Mammary epithelial cell (primary cell): ENCODE results near the gene ATXN1L.

ENCODE experiments used
- EZH2 ChIP-seq: IDR thresholded peaks from 2 replicates; pipeline ENCODE4 v1.6.1; 2012; ENCODE audit warnings: low read length, inconsistent platforms, borderline replicate concordance
- TF ChIP-seq, protein P1 (sequence below), 2 donors: IDR thresholded peaks in 1 of 2; conservative IDR thresholded peaks in 1 of 2; 2 replicates each; pipeline ENCODE4 v1.5.1; 2011 to 2012; ENCODE audit warnings: inconsistent platforms in 2 of 2, low read length in 2 of 2, mild to moderate bottlenecking in 2 of 2, control low read depth in 1 of 2, low read depth in 1 of 2; ENCODE audit not compliant: insufficient read depth in 1 of 2; ENCODE audit errors: extremely low read depth in 1 of 2

DNA sequence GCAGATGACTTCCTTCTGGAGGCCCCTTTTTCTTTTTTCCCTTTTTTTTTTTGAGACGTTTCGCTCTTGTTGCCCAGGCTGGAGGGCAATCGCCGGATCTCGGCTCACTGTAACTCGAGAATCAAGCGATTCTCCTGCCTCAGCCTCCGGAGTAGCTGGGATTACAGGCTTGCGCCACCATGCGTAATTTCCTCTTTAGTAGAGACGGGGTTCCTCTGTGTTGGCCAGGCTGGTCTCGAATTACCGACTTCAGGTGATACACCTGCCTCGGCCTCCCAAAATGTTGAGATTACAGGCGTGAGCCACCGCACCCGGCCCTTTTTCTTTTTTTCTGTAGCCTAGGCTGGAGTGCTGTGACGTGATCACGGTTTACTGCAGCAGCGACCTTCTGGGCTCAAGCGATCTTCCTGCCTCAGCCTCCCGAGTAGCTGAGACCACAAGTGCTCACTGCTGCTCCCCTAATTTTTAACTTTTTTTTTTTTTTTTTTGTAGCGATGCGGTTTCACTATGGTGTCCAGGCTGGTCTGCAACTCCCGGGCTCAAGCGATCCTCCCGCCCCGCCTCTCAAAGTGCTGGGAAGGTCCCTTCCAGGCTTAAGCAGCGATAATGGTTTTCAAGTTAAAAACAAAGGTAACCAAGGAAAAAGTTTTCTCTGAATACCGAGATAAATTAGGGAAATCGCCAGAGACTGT is 48.6 kb downstream of the ATXN1L start:
- TF ChIP-seq, protein P1, sequence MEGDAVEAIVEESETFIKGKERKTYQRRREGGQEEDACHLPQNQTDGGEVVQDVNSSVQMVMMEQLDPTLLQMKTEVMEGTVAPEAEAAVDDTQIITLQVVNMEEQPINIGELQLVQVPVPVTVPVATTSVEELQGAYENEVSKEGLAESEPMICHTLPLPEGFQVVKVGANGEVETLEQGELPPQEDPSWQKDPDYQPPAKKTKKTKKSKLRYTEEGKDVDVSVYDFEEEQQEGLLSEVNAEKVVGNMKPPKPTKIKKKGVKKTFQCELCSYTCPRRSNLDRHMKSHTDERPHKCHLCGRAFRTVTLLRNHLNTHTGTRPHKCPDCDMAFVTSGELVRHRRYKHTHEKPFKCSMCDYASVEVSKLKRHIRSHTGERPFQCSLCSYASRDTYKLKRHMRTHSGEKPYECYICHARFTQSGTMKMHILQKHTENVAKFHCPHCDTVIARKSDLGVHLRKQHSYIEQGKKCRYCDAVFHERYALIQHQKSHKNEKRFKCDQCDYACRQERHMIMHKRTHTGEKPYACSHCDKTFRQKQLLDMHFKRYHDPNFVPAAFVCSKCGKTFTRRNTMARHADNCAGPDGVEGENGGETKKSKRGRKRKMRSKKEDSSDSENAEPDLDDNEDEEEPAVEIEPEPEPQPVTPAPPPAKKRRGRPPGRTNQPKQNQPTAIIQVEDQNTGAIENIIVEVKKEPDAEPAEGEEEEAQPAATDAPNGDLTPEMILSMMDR (conservative IDR thresholded peaks at IDR 0.05 in 1 of 2, IDR thresholded peaks at IDR 0.05 in 1 of 2; ENCODE audit: extremely low read depth in 1 of 2, insufficient read depth in 1 of 2, low read depth in 1 of 2, low read length in 2 of 2) = no peak
- TF ChIP-seq EZH2 = no peak
